Fibroblast of villous mesenchyme (primary cell): Measurements from ENCODE around the gene MAD1L1. TPM values are rescaled to one million over a fixed set of nuclear protein-coding genes. Genes with fewer than 3 reads are reported as not detected.

Experiments used
- DNase-seq: peaks from one replicate; pipeline ENCODE4 v3.0.0-alpha.2; 2010; ENCODE audit warnings: low read depth
- H3K4me3 ChIP-seq: 2 replicates; pipeline ENCODE4 v1.5.1; 2011; ENCODE audit warnings: low read depth, mild to moderate bottlenecking, low read length
- total RNA-seq: library from RNA; depleted of rRNA; stranded (reverse); fragments of >200 nt; gene quantifications from 2 replicates; pipeline ENCODE4 v1.2.3, GENCODE V29; 2012
- TF ChIP-seq, protein P1 (sequence below): IDR thresholded peaks from 2 replicates; pipeline ENCODE4 v1.5.1; 2012; ENCODE audit warnings: low read depth, mild to moderate bottlenecking, low read length; ENCODE audit not compliant: insufficient read depth

The MAD1L1 gene
- total RNA-seq, 1 donor = 43.6 TPM

- TF ChIP-seq, protein P1, sequence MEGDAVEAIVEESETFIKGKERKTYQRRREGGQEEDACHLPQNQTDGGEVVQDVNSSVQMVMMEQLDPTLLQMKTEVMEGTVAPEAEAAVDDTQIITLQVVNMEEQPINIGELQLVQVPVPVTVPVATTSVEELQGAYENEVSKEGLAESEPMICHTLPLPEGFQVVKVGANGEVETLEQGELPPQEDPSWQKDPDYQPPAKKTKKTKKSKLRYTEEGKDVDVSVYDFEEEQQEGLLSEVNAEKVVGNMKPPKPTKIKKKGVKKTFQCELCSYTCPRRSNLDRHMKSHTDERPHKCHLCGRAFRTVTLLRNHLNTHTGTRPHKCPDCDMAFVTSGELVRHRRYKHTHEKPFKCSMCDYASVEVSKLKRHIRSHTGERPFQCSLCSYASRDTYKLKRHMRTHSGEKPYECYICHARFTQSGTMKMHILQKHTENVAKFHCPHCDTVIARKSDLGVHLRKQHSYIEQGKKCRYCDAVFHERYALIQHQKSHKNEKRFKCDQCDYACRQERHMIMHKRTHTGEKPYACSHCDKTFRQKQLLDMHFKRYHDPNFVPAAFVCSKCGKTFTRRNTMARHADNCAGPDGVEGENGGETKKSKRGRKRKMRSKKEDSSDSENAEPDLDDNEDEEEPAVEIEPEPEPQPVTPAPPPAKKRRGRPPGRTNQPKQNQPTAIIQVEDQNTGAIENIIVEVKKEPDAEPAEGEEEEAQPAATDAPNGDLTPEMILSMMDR = no peak
- DNase-seq = no peak
- H3K4me3 ChIP-seq = no peak overlapping the region
Measured at GRCh38 chr7:2090526-2091520, 141.9 kb downstream of the MAD1L1 start.

DNA sequence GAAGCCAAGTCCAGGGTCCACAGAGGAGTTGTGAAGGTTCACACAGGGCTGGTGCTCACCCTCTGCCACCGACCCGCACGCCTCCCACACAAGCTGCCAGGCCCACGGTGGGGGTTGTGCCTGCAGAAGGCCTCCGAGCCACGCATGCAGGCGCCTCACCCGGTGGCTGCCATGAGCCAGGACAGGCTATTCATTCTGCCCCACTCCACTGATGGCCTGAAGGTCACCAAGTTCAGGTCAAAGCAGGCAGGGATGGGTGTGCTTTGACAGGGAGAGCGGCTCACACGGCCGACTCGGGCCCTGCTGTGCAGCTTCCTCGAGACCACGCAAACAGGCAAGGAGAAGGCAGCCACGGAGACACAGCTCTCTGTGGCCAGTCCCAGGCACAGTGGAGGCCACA is 143.9 kb downstream of the MAD1L1 start:
- DNase-seq = no peak
- TF ChIP-seq, protein P1 = no peak
- H3K4me3 ChIP-seq = no peak overlapping the region

GRCh38 chr7:2087744-2088143 is 145.0 kb downstream of the MAD1L1 start:
- TF ChIP-seq, protein P1 = no peak
- DNase-seq = no peak
- H3K4me3 ChIP-seq = no peak overlapping the region

- DNase-seq = no peak
- TF ChIP-seq, protein P1 = no peak
Measured at GRCh38 chr7:2086229-2086628, 146.5 kb downstream of the MAD1L1 start.

DNA sequence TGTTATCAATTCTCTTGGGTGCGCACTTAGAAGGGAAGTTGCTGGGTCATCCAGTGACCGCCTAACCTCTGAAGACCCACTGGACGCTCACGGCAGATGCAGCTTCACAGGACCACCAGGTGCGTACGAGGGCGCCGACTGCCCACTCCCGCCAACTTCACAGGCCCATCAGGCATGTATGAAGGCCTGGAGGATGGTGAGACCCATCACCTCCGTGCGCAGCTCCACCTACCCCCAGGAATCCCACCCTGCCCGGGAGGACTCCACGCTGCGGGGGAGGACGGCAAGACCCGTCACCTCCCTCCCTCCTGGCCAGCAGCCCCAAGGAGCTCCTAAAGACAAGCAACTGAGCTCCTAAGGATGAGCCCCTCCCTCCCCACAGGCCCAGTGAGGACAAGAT is 146.9 kb downstream of the MAD1L1 start:
- no peak for DNase-seq
- H3K4me3 ChIP-seq = no peak overlapping the region
- TF ChIP-seq, protein P1 = no peak

More at GRCh38 chr7:2086229-2086628, 146.5 kb downstream of the MAD1L1 start:
- no peak overlapping the region for H3K4me3 ChIP-seq

DNA sequence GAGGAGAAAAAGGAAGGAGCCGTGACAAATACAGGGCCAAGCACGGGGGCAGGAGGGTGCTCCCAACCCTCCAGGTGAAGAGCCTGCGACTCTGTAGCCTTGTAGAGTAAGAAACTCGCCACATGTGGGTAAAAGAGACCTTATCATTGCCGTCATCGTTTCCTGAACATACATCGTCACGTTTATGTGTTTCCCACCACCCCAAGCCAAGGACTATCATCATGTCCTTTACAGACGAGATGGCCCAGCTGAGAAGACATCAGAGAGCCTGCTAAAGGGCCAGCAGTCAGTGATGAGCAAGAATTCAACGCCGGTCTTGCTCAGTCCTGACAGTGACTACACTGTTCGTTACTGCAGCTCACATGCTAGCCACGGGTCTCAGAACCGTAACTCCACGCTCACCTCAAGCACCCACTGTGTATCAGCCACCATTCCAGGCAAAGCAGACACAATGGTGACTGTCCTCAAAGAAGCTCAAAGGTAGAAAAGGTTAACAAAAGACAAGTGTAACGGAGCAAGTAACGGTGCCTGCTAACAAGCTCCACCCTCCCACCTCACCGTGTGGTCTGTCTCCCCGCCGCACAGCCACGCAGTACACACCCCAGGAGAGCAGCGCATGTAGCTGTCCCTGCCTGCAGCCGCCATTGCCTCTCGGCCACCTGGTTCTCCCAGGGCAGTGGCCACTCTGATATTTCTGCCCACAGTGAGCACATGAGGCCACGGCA is 147.8 kb downstream of the MAD1L1 start:
- no peak for DNase-seq
- H3K4me3 ChIP-seq = no peak overlapping the region
- TF ChIP-seq, protein P1 = no peak
